GM19035 (cell line): ENCODE measurements around the gene AGXT.

Experiments
- ATAC-seq: cut with Tn5 transposase; IDR thresholded peaks from one replicate; pipeline ENCODE4 v1.9.1; 2021; ENCODE audit not compliant: unreplicated experiment

AGXT gene

GRCh38 chr2:240912878-240913809, 44.5 kb downstream of the AGXT start:
- no peak for ATAC-seq

DNA sequence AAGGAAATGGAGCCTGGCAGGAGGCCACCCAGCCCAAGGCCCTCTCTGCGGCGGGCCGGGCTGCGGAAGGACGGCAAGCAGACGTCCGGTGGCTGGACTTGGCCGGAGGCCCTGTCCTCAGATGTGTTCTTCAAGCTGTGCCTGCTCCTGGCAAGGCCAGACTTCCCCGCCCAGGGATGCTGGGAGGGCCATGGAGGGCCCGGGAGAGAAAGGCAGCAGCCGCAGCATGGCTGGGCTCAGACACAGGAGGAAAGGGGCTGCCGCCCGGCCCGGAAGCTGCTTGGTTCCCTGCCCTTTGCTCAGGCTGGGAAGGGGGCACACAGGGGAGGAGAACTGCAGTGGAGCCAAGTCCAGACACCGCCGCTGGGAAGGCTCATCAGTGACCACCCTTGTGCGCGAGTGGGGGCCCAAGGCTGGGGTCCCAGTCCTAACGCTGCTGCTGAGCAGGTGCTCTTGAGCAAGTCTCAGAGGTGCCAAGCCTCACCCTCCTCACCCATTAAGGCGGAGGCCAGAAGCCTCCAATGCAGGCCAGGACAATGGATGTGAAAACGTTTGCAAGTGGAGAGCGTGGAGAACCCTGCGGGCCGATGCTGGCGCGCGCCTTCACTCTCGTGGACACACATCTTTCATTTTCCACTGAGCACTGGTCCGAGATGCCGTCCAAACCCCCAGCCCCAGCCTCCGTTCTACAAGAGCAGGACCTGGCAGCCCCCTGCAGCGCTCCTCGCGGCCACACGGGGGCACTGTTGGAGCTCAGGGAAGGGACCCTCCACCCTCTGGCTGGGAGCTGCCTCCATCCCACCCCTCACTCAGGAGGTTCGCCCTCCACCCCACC, 45.4 kb downstream of the AGXT start:
- no peak for ATAC-seq

DNA sequence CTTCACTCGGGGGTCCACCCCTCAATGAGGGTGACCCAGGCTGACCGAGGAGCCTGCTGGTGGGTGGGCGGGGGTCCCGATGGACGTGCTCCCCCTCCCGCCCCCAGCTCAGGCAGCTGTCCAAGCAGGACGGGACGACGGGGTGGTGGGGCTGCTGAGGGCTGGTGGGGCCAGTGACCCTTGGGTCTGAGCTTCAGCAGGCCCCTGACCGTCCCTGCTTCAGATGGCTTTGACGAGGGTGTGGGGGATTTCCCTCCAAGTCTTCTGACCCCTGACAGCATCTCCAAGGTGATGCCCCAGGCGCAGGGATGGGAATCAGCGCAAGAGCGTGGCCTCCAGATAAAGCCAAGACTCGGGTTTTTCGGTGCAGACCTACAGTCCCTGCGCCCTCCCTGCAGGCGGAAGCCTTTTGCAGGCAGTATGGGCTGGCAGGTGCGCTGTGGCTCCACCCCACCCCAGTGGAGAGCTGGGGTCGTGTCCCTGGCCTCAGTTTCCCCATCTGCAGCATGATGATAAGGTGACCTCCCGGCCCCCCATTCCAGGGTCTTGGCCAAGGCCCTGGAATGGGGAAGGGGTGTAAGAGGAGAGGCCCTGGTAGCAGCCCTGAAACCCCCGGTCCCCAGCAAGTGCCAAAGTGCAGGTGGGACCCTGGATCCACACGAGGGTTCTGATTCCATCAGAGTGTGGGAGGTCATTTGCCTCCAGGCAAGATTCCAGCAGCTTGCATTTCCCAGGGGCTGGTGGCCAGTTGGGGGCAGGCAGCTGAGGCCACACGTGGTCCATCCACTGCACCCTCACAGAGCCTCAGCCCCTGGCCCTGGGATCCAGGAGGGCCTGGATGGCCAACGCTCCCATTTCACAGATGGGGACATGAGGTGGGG, 46.3 kb downstream of the AGXT start:
- no peak for ATAC-seq

- ATAC-seq = no peak
These were observed 47.1 kb downstream of the AGXT start for GRCh38 chr2:240915526-240916341.

GRCh38 chr2:240916571-240917008, 48.0 kb downstream of the AGXT start:
- ATAC-seq = no peak

DNA sequence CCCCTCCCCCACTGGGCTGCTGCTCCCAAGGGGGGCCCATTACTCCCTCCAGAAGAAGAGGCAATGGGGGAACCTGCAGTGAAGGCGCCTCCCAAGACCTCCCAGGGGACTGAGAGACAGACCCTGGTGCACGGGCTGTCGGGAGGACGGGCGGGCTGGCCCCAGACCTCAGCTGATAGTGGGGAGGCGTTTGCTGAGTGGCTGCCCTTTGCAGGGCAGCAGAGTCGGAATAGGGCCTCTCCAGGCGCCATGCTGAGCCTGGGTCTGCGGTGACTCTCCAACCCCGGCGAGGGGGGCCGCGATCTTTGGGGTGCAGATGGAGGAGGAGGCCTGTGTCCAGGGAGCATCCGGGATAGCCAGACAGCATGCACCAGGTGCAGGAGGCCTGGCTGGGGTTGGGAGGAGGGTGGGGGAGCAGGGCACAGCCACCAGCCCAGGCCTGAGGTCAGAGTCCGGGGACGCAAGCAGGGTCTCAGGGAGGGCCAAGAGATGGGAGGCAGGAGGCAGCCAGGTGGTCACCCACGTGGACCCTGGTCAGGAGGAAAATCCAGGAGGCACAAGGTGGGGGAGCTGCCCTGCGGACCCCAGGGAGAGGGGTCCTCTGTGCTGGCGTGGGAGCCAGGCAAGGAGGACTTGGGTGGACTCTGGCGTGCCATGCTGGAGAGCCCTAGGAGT, 48.5 kb downstream of the AGXT start:
- ATAC-seq = no peak

DNA sequence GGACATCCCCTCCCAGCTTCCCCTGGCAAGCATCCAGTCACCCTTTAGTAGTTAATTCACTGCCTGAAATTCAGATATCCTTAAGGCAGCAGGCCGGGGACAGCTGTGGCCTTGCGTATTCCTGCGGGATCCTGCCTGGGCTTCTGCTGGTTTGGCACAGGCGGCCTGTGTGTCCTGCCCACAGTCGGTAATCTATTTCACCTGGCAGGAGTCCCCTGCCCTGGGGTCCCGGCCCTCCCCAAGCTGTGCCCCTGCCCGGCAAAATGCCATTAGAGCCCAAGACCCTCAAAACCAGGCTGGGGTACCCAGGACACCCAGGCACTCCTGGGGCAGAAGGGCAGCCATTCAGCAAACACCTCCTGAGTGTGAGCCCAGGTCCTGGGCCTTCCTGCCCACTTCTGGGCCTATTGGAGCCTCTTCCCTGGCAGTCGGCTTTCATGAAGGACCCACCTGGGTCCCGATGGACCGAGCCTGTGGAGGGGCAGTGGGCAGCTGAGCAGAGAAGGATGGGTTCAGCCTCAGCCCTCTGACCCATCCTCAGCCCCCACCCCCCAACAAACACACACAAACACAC, 49.1 kb downstream of the AGXT start:
- no peak for ATAC-seq

DNA sequence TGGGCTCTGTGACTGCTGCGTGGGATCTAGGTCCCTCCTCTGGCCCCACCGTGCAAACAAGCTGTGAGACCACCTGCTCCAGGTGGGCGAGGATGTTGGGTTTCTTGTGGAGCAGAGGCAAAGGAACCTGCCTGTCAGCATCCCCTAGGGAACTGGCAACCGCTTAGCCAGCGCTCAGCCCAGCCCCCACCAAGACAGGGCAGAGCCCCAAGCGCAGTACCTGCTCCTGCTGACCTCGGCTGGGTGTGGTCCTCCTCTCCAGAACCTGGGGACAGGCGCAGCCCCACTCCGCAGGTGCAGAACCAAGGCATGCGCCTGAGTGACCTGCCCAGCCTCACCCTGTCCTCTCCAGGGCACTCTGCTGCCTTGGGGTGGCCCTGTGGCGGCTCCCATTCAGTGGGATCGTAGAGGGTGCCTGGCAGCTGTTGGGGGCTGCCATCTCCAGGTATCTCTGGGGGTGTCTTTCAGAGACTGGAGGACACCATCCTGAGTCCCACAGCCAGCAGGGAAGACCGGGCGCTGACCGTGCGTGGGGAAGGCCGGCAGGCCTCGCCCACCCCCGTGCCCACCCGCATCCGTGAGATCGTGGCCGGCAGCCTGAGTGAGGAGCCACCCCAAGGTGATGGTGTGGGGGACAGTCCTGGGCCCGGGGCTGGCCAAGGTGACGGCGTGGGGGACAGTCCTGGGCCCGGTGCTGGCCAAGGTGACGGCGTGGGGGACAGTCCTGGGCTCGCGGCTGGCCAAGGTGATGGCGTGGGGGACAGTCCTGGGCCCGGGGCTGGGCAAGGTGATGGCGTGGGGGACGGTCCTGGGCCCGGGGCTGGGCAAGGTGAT, 49.9 kb downstream of the AGXT start:
- ATAC-seq = no peak

GRCh38 chr2:240919161-240919781, 50.6 kb downstream of the AGXT start:
- no peak for ATAC-seq

- ATAC-seq = no peak
These were observed 51.5 kb downstream of the AGXT start for GRCh38 chr2:240919786-240920782.

- no peak for ATAC-seq
These were observed 52.2 kb downstream of the AGXT start for GRCh38 chr2:240920783-240921231.

GRCh38 chr2:240921311-240921994, 52.8 kb downstream of the AGXT start:
- ATAC-seq = no peak

GRCh38 chr2:240921995-240922244, 53.3 kb downstream of the AGXT start:
- no peak for ATAC-seq

GRCh38 chr2:240922245-240922981, 53.8 kb downstream of the AGXT start:
- no peak for ATAC-seq

DNA sequence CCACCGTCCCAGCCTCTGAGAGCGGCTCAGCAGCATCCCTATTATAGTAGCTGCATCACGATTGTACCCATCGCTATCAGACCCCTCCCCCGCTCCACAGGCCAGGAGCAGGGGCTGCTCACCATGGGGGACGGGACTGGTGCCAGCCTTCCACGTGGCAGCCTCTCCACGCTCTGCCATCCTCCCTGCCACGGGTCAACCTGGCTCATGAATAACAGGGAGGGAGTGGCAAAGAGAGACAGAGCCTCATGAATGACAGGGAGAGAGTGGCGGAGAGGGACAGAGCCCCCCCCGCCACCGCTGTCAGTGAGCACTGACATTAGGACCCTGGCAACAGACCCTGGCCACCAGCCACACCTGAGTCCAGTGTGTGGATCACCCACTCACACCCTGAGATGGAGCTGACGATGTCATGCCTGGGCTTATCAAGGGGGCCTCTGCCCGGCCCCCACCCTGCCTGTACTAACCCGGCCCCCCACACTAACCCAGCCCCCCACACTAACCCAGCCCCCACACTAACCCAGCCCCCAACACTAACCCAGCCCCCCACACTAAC, 54.4 kb downstream of the AGXT start:
- ATAC-seq = no peak
